ENCODE measurements around the gene C20orf141.

DNA sequence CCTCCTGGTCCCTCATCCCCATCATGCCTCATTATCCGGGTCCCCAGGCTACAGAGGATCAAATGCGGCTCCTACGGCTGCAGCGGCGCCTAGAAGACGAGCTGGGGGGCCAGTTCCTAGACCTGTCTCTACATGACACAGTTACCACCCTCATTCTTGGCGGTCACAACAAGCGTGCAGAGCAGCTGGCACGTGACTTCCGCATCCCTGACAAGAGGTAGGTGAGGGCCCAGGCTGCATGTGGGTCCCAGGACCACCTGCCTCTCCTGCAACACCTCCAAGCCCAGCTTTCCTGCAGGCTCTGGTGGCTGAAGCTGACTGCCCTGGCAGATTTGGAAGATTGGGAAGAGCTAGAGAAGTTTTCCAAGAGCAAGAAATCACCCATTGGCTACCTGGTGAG lies 50.3 kb downstream of the C20orf141 start:
- TF ChIP-seq, protein P1, sequence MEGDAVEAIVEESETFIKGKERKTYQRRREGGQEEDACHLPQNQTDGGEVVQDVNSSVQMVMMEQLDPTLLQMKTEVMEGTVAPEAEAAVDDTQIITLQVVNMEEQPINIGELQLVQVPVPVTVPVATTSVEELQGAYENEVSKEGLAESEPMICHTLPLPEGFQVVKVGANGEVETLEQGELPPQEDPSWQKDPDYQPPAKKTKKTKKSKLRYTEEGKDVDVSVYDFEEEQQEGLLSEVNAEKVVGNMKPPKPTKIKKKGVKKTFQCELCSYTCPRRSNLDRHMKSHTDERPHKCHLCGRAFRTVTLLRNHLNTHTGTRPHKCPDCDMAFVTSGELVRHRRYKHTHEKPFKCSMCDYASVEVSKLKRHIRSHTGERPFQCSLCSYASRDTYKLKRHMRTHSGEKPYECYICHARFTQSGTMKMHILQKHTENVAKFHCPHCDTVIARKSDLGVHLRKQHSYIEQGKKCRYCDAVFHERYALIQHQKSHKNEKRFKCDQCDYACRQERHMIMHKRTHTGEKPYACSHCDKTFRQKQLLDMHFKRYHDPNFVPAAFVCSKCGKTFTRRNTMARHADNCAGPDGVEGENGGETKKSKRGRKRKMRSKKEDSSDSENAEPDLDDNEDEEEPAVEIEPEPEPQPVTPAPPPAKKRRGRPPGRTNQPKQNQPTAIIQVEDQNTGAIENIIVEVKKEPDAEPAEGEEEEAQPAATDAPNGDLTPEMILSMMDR (IDR thresholded peaks at IDR 0.05), result no peak
- TF ChIP-seq POLR2A (IDR thresholded peaks at IDR 0.05), result no peak
- TF ChIP-seq POLR2AphosphoS5 (IDR thresholded peaks at IDR 0.05), result no peak
- no peak for TF ChIP-seq EP300 (IDR thresholded peaks at IDR 0.05)
